Fibroblast of mammary gland (primary cell): ENCODE results near the gene RTCA.
A peak's percentile ranks its signal among the peaks of the same experiment; 100 is the strongest.

ENCODE experiments used
- DNase-seq: peaks from one replicate; pipeline ENCODE4 v3.0.0-alpha.2; 2010; ENCODE audit warnings: low read depth
- H3K4me3 ChIP-seq: 2 replicates; pipeline ENCODE4 v1.5.1; 2011; ENCODE audit warnings: low read depth, mild to moderate bottlenecking, low read length, moderate library complexity; ENCODE audit not compliant: control insufficient read depth
- CTCF ChIP-seq: conservative IDR thresholded peaks from 2 replicates; pipeline ENCODE4 v1.5.1; 2011; ENCODE audit warnings: low read depth, low read length, inconsistent platforms; ENCODE audit not compliant: control insufficient read depth, insufficient read depth

Gene RTCA

GRCh38 chr1:100240631-100241030, 25.4 kb upstream of the RTCA start:
- DNase-seq: no peak
- TF ChIP-seq CTCF: no peak
- no peak overlapping the region for H3K4me3 ChIP-seq

- no peak for DNase-seq
- no peak overlapping the region for H3K4me3 ChIP-seq
- no peak for TF ChIP-seq CTCF
Measured at GRCh38 chr1:100246738-100247137, 19.3 kb upstream of the RTCA start.

- DNase-seq: no peak
- TF ChIP-seq CTCF: no peak
- peak overlapping the region; percentile 100 for H3K4me3 ChIP-seq
Measured at GRCh38 chr1:100249155-100249536, 16.9 kb upstream of the RTCA start.

GRCh38 chr1:100249537-100250257, 16.3 kb upstream of the RTCA start, which contains the start of gene DBT:
TSS of gene DBT (minus strand) at chr1:100249834. CDS start at chr1:100249820, 14 bp downstream.
- TF ChIP-seq CTCF: no peak
- peak; percentile 92 for DNase-seq
- H3K4me3 ChIP-seq: peak within 1 kb of the TSS; percentile 100

DNA sequence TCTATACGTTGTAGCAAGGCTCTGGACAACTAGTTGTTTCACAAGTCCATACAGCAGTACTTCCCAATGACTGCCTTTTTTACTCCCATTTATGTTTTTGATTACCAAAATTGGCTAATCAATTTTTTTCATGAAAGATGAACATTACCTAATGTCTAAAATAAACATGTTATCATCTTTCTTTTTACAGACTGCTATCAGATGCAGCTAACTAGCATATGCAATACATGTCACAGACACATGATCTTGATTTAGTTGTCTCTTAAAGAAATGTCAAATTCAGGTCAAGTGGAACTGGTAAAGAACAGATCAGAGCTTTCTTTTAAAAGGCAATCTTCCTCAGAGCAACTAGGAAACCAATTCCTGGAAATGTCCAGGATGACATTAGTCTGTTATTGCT, 15.8 kb upstream of the RTCA start:
- TF ChIP-seq CTCF: no peak
- H3K4me3 ChIP-seq: peak overlapping the region; percentile 100
- no peak for DNase-seq

- TF ChIP-seq CTCF: no peak
- DNase-seq: no peak
Measured at GRCh38 chr1:100250807-100251206, 15.2 kb upstream of the RTCA start.

More at GRCh38 chr1:100250807-100251206, 15.2 kb upstream of the RTCA start:
- no peak overlapping the region for H3K4me3 ChIP-seq
